HG02642 (cell line): Measurements from ENCODE around the gene MEOX2.

Experiments used
- ATAC-seq: cut with Tn5 transposase; IDR thresholded peaks from one replicate; pipeline ENCODE4 v1.9.1; 2021; ENCODE audit warnings: mild to moderate bottlenecking; ENCODE audit not compliant: unreplicated experiment, poor library complexity

The MEOX2 gene

DNA sequence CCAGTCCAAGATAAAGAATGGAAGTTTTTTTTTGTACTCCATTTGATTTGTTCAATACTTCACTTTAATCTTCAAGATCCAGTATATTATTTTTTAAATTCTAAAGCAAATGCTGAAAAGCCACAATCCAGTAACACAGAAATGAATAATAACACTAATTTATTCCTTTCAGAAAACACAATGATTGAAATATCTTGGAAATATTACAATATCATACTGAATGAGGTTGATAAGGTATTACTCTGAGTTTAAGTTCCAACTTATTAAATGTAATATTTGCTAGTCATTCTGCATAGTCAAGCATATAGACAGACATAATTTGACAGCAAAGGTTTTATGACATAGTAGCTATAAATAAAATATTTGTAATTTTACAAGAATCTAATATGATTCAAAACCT is 4.4 kb downstream of the MEOX2 start:
- ATAC-seq = no peak

DNA sequence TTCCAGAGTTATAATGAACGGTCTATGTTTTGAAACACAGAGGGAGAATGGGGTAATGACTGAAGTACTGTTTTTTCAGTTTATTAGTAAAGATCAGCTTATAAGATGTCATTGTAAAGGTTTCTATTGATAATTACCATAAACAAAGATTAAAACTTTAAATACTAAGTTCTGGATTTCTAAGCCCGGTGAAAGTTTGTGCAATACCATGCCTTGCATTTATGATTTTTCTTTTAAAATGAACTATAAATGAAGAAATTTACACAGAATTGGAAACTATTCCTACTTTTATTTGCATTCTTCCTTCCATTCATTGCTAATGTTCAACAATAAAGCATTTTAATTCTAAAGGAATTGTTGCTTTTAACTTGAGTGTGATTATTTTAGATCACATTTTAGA is 4.9 kb downstream of the MEOX2 start:
- no peak for ATAC-seq

- ATAC-seq = no peak
Observed at GRCh38 chr7:15681186-15681585, 5.3 kb downstream of the MEOX2 start.

DNA sequence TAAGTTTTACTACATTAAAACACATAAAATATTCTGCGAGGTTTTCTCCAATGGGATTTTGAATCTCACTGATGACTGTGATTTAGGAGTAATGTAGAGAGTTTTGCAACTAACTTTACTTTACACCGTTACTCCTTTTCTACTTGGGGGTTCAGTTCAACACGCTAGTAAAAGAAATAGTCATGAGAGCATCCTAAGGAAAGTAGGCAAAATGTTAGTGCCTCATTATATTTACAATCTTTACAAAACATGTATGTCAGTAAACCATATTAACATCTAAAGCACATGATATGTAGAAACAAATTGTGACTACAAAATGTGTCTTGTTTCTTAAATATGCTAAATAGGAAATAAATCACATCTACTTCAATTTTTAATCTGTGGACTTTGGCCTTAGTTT is 6.0 kb downstream of the MEOX2 start:
- ATAC-seq = no peak

DNA sequence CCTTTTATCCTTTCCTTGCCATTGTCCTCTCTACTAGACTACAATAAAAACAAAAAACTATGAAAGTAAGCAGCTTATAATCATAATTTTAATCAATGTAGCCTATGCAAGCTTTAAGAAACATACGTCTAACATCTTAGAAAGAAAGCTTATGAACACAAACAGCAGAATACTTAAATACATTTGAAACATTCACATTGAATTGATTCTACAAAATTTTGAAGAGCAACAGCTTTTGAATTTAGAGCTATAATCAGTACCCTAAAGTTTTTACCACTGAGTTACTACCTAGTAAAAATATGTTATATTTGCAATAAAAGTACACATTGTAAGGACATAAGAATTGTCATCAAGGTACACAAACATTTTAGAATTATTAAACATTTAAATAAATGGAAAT is 7.2 kb downstream of the MEOX2 start:
- no peak for ATAC-seq

DNA sequence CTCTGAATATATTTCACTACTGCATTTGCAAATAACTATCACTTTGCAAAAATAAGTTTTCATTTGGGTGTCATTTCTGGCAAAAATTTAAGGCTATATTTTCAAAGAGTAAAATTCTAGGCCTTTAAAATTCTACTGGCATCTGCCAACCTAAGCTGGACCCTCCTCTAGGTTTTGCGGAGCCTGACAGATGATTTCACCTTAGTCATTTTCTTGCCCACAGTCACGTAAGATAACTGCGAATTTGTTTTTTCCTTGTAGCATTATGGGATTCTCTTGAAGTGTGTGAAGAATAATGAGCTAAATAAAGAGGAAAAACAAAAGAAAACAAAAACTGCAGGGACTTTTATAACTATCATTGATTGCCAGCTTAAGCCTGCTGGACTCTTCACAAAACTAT is 7.8 kb downstream of the MEOX2 start:
- no peak for ATAC-seq

DNA sequence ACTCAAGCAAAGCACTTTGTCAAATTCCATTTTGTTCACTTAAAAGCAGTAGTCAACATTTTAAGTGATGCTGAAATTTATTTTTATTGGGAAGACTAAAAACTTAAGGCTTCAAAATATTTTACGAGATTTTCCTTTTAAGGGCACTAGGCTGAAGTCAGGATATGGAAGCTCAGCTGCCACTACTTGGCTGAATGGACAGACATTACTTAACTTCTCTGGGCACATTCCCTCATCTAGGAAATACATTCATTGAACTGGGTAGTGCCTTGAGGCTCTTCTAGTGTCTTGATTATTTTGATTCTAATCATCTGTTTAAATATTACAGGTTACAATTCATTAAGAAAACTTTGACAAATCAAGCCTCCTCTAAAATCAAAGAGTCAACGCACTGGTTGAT is 11.1 kb downstream of the MEOX2 start:
- ATAC-seq = no peak

GRCh38 chr7:15674586-15674985 is 11.9 kb downstream of the MEOX2 start:
- ATAC-seq = no peak

- no peak for ATAC-seq
Observed at GRCh38 chr7:15669443-15670090, 16.9 kb downstream of the MEOX2 start.

GRCh38 chr7:15667991-15668390 is 18.5 kb downstream of the MEOX2 start:
- ATAC-seq = no peak

GRCh38 chr7:15662451-15662850 is 24.0 kb downstream of the MEOX2 start:
- no peak for ATAC-seq

- no peak for ATAC-seq
Observed at GRCh38 chr7:15658247-15658646, 28.2 kb downstream of the MEOX2 start.

DNA sequence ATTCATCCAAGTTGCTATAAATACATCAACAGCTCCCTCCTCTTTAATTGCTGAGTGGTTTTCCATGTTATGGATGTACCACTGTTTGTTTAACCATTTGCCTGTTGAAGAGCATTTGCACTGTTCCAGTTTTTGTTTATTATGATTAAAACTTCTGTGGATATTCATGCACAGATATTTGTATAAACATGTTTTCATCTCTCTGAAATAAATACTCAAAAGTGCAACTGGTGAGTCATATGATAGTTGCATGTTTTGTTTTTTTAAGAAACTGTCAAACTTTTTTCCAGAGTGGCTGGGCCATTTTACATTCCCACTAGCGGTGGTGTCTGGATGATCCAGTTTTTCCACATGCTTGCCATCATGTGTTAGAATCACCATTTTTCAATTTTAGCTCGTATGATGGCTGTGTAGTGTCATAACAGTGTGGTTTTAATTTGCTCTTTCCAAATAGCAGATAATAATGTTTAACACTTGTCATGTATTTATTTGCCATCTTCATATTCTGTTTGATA is 33.6 kb downstream of the MEOX2 start:
- no peak for ATAC-seq

- no peak for ATAC-seq
Observed at GRCh38 chr7:15651693-15652092, 34.8 kb downstream of the MEOX2 start.

- no peak for ATAC-seq
Observed at GRCh38 chr7:15650787-15651186, 35.7 kb downstream of the MEOX2 start.

DNA sequence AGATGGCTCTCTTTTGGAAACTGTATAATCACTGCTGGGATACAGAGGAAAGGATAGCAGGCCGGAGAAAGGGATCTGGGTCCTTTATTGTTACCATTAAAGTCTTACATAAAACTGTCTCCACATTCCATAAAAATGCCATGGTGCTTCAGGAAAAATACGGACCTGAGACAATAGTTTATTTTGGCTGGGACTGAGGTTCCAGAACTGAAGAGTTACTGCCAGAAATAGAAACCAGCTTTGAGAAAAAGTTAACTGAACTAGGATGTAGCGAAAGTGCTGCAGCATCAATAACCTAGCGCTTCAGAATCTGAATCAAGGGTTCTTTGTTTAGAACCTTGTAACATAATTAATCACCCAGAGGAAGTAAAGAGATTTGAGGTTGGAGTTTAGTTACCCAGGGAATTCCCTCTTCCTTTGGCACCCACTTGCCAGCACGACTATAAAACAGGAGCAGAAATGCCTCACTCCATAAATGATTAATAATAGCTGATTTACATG is 38.0 kb downstream of the MEOX2 start:
- ATAC-seq = no peak

DNA sequence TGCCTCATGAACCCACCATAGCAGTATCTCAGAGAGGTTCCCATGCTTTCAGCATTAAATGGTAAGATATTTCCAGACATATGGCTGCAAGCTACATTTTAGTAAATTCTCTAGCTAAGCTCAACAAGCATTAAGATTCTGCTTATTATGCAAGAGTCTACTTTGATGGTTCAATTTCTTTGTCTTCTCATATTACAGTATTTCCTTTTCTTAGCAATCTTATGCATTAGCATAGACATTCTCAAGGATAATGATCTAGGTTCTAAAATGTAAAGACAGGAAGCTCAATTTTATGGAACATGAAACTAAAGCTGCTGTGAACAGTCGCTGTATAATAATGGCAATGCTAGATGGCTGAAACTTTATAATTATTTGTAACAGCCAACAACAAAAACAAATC is 39.2 kb downstream of the MEOX2 start:
- ATAC-seq = no peak

- no peak for ATAC-seq
Observed at GRCh38 chr7:15643000-15643705, 43.3 kb downstream of the MEOX2 start.

- no peak for ATAC-seq
Observed at GRCh38 chr7:15628876-15629275, 57.6 kb downstream of the MEOX2 start.

DNA sequence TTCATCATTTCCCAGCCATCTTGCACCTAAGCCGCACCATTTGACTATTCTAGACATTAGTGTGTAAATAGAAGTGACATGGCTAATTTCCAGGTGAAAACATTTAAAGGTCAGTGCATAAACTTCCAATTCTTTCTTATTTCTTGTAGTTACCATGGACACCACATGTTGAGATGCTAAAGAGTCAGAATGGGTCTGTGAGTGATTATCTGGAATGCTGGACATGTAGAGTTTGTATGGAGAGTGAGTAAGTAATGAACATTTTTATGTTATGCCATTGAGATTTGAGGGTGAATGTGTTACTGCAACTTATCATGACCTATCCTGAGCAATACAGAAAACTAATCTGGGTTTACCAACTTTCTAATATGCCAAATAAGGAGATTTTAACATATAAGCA is 60.4 kb downstream of the MEOX2 start:
- ATAC-seq = no peak

GRCh38 chr7:15625466-15625865 is 61.0 kb downstream of the MEOX2 start:
- ATAC-seq = no peak

DNA sequence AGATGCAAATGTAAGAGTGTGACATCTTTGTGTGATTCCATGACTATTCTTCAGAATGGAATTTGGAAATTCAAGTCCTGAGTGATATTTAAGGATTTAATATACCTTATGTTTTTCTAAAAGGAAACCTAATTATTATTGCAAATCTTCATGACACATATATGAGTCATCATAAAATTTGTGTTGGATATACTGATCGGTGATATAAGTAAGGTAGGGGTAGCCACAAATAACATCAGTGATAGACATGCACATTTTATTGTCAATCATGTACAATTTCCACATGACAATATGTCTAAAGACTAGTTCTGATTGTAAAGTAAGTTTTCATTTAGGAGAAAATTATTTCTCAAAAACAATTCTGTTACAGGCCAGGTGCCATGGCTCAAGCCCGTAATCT is 65.0 kb downstream of the MEOX2 start:
- ATAC-seq = no peak
